Activated T-helper 1 cell treated with anti-CD3 and anti-CD28 coated beads, Interleukin-12 subunit alpha, Interleukin-12 subunit beta, Interleukin-2, Interleukin-4 antibody, amounts not matched to agents 30 ng/mL and 10 ng/mL and 1 ng/mL, durations not matched to agents 14 hours and 24 hours and 36 hours (primary cell): ENCODE results near the gene EBF3. TPM values are rescaled to one million over a fixed set of nuclear protein-coding genes. Genes with fewer than 3 reads are reported as not detected.
"Not testable (repeated sequence)": the region's sequence is repeated elsewhere in the genome, so short reads cannot be mapped to it uniquely, and the experiment has no call there.

ENCODE experiments used
- DNase-seq: peaks from one replicate; pipeline ENCODE4 v3.0.0; 2021; ENCODE audit warnings: low spot score
- H3K27ac Mint-ChIP-seq: one replicate; pipeline ENCODE4 v1.8.0; 2021; ENCODE audit warnings: mild to moderate bottlenecking, mixed read lengths
- H3K27me3 Mint-ChIP-seq: one replicate; pipeline ENCODE4 v1.8.0; 2022; ENCODE audit warnings: mild to moderate bottlenecking, moderate library complexity, mixed read lengths; ENCODE audit not compliant: insufficient read depth
- H3K36me3 Mint-ChIP-seq: one replicate; pipeline ENCODE4 v1.8.0; 2021; ENCODE audit warnings: low read depth, mixed read lengths
- H3K4me1 Mint-ChIP-seq: one replicate; pipeline ENCODE4 v1.8.0; 2021; ENCODE audit warnings: low read depth, mixed read lengths
- H3K4me3 Mint-ChIP-seq: one replicate; pipeline ENCODE4 v1.8.0; 2021; ENCODE audit warnings: mild to moderate bottlenecking, moderate library complexity, mixed read lengths
- H3K9me3 Mint-ChIP-seq: one replicate; pipeline ENCODE4 v1.8.0; 2021; ENCODE audit warnings: mixed read lengths
- intact Hi-C: fragments of 100-400 bp; cut with micrococcal nuclease; formaldehyde crosslinking; loops from one replicate; pipeline ENCODE4 v1.15.1; 2024
- total RNA-seq: library from RNA; stranded (reverse); gene quantifications from 2 replicates; pipeline ENCODE4 v1.2.3, GENCODE V29; 2022

The EBF3 gene
- total RNA-seq, 1 donor from 2014 or later = not detected

GRCh38 chr10:129920187-129920586, 43.9 kb downstream of the EBF3 start:
- H3K4me1 Mint-ChIP-seq, intact Hi-C loops, DNase-seq: not testable (repeated sequence)

GRCh38 chr10:129919358-129919757, 44.7 kb downstream of the EBF3 start:
- Mint-ChIP-seq H3K36me3 (no peaks in the 10 kb centered on the region), H3K9me3 (no peaks in the 10 kb centered on the region), H3K27me3 (no peaks in the 10 kb centered on the region), H3K4me1 (no peaks in the 10 kb centered on the region), H3K4me3 (no peak overlapping the region), H3K27ac (no peak overlapping the region)
- intact Hi-C loops = no loop called here
- DNase-seq = no peak

More at GRCh38 chr10:129920187-129920586, 43.9 kb downstream of the EBF3 start:
- H3K27ac Mint-ChIP-seq, H3K4me3 Mint-ChIP-seq, H3K36me3 Mint-ChIP-seq, H3K9me3 Mint-ChIP-seq, H3K27me3 Mint-ChIP-seq: not testable (repeated sequence)

- H3K4me3 Mint-ChIP-seq = no peak overlapping the region
- no peaks in the 10 kb centered on the region for H3K36me3 Mint-ChIP-seq
- no peak overlapping the region for H3K27ac Mint-ChIP-seq
- H3K4me1 Mint-ChIP-seq = no peaks in the 10 kb centered on the region
- H3K9me3 Mint-ChIP-seq = no peaks in the 10 kb centered on the region
- DNase-seq = no peak
- no peaks in the 10 kb centered on the region for H3K27me3 Mint-ChIP-seq
- intact Hi-C loops = no loop called here
Measured at GRCh38 chr10:129918836-129919235, 45.2 kb downstream of the EBF3 start.

- Mint-ChIP-seq H3K4me1 (no peaks in the 10 kb centered on the region), H3K4me3 (no peak overlapping the region), H3K9me3 (no peaks in the 10 kb centered on the region), H3K36me3 (no peaks in the 10 kb centered on the region), H3K27ac (no peak overlapping the region), H3K27me3 (no peaks in the 10 kb centered on the region)
- intact Hi-C loops = no loop called here
- DNase-seq = no peak
Measured at GRCh38 chr10:129918401-129918800, 45.7 kb downstream of the EBF3 start.

- Mint-ChIP-seq H3K36me3 (no peaks in the 10 kb centered on the region), H3K27ac (no peak overlapping the region)
- DNase-seq = no peak
Measured at GRCh38 chr10:129917936-129918335, 46.1 kb downstream of the EBF3 start.

GRCh38 chr10:129916506-129916995, 47.5 kb downstream of the EBF3 start:
- Mint-ChIP-seq H3K4me3 (no peak overlapping the region), H3K9me3 (no peaks in the 10 kb centered on the region), H3K27me3 (no peaks in the 10 kb centered on the region), H3K27ac (no peak overlapping the region), H3K4me1 (no peaks in the 10 kb centered on the region), H3K36me3 (no peaks in the 10 kb centered on the region)
- intact Hi-C loops = no loop called here
- DNase-seq = no peak

More at GRCh38 chr10:129917936-129918335, 46.1 kb downstream of the EBF3 start:
- H3K4me1 Mint-ChIP-seq = no peaks in the 10 kb centered on the region
- H3K4me3 Mint-ChIP-seq = no peak overlapping the region
- H3K27me3 Mint-ChIP-seq = no peaks in the 10 kb centered on the region
- no peaks in the 10 kb centered on the region for H3K9me3 Mint-ChIP-seq
- intact Hi-C loops = no loop called here

- no peak overlapping the region for H3K27ac Mint-ChIP-seq
- no peaks in the 10 kb centered on the region for H3K9me3 Mint-ChIP-seq
- no peak overlapping the region for H3K4me3 Mint-ChIP-seq
- H3K27me3 Mint-ChIP-seq = no peaks in the 10 kb centered on the region
- no peaks in the 10 kb centered on the region for H3K36me3 Mint-ChIP-seq
- H3K4me1 Mint-ChIP-seq = no peaks in the 10 kb centered on the region
- no peak for DNase-seq
- intact Hi-C loops = no loop called here
Measured at GRCh38 chr10:129915526-129916378, 48.3 kb downstream of the EBF3 start.

GRCh38 chr10:129914960-129915359, 49.1 kb downstream of the EBF3 start:
- no peak for DNase-seq
- Mint-ChIP-seq H3K36me3 (no peaks in the 10 kb centered on the region), H3K4me3 (no peak overlapping the region), H3K9me3 (no peaks in the 10 kb centered on the region), H3K27me3 (no peaks in the 10 kb centered on the region), H3K27ac (no peak overlapping the region), H3K4me1 (no peaks in the 10 kb centered on the region)
- intact Hi-C loops = no loop called here

GRCh38 chr10:129914153-129914855, 49.8 kb downstream of the EBF3 start:
- intact Hi-C loops = no loop called here
- Mint-ChIP-seq H3K4me3 (no peak overlapping the region), H3K36me3 (no peaks in the 10 kb centered on the region), H3K9me3 (no peaks in the 10 kb centered on the region), H3K27ac (no peak overlapping the region), H3K27me3 (no peaks in the 10 kb centered on the region), H3K4me1 (no peaks in the 10 kb centered on the region)
- DNase-seq = no peak

- H3K4me1 Mint-ChIP-seq = no peaks in the 10 kb centered on the region
Measured at GRCh38 chr10:129912986-129913695, 50.9 kb downstream of the EBF3 start.

GRCh38 chr10:129912166-129912917, 51.7 kb downstream of the EBF3 start:
- Mint-ChIP-seq H3K9me3 (no peaks in the 10 kb centered on the region), H3K4me3 (no peak overlapping the region), H3K27me3 (no peaks in the 10 kb centered on the region), H3K27ac (no peak overlapping the region), H3K36me3 (no peaks in the 10 kb centered on the region), H3K4me1 (no peaks in the 10 kb centered on the region)
- DNase-seq = no peak
- intact Hi-C loops = no loop called here

More at GRCh38 chr10:129912986-129913695, 50.9 kb downstream of the EBF3 start:
- DNase-seq = no peak
- H3K27ac Mint-ChIP-seq = no peak overlapping the region
- H3K9me3 Mint-ChIP-seq = no peaks in the 10 kb centered on the region
- no peak overlapping the region for H3K4me3 Mint-ChIP-seq
- H3K27me3 Mint-ChIP-seq = no peaks in the 10 kb centered on the region
- intact Hi-C loops = no loop called here
- no peaks in the 10 kb centered on the region for H3K36me3 Mint-ChIP-seq

- no peak overlapping the region for H3K4me3 Mint-ChIP-seq
- intact Hi-C loops = no loop called here
- no peak overlapping the region for H3K27ac Mint-ChIP-seq
- H3K27me3 Mint-ChIP-seq = no peaks in the 10 kb centered on the region
- no peaks in the 10 kb centered on the region for H3K9me3 Mint-ChIP-seq
- no peaks in the 10 kb centered on the region for H3K4me1 Mint-ChIP-seq
- no peak for DNase-seq
- H3K36me3 Mint-ChIP-seq = no peaks in the 10 kb centered on the region
Measured at GRCh38 chr10:129911451-129912165, 52.5 kb downstream of the EBF3 start.
